GM19035 (cell line): ENCODE data around the gene PREB.

Experiments
- ATAC-seq: cut with Tn5 transposase; IDR thresholded peaks from one replicate; pipeline ENCODE4 v1.9.1; 2021; ENCODE audit not compliant: unreplicated experiment

PREB gene

GRCh38 chr2:27083410-27084296 is 50.8 kb downstream of the PREB start:
- no peak for ATAC-seq

DNA sequence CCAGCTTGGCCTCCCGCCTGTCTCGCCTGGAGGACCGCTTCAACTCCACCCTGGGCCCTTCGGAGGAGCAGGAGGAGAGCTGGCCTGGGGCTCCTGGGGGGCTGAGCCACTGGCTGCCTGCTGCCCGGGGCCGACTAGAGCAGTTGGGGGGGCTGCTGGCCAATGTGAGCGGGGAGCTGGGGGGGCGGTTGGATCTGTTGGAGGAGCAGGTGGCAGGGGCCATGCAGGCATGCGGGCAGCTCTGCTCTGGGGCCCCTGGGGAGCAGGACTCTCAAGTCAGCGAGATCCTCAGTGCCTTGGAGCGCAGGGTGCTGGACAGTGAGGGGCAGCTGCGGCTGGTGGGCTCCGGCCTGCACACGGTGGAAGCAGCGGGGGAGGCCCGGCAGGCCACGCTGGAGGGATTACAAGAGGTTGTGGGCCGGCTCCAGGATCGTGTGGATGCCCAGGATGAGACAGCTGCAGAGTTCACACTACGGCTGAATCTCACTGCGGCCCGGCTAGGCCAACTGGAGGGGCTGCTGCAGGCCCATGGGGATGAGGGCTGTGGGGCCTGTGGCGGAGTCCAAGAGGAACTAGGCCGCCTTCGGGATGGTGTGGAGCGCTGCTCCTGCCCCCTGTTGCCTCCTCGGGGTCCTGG is 51.5 kb downstream of the PREB start:
- ATAC-seq, result no peak

DNA sequence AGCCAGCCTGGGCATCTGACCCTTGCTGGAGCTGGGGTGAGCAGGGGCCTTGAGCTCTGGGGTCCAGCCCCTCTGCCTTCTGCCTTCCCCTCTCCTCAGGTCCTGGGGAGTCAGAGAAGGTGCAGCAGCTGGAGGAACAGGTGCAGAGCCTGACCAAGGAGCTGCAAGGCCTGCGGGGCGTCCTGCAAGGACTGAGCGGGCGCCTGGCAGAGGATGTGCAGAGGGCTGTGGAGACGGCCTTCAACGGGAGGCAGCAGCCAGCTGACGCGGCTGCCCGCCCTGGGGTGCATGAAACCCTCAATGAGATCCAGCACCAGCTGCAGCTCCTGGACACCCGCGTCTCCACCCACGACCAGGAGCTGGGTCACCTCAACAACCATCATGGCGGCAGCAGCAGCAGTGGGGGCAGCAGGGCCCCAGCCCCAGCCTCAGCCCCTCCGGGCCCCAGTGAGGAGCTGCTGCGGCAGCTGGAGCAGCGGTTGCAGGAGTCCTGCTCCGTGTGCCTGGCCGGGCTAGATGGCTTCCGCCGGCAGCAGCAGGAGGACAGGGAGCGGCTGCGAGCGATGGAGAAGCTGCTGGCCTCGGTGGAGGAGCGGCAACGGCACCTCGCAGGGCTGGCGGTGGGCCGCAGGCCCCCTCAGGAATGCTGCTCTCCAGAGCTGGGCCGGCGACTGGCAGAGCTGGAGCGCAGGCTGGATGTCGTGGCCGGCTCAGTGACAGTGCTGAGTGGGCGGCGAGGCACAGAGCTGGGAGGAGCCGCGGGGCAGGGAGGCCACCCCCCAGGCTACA is 52.3 kb downstream of the PREB start:
- ATAC-seq, result no peak
